LNCAP (cell line): ENCODE measurements around the gene NRG4.

ENCODE experiments used
- CTCF ChIP-seq: fragments of 450-650 bp; IDR thresholded peaks from 2 replicates; pipeline ENCODE4 v1.5.1; 2017; ENCODE audit warnings: mild to moderate bottlenecking

Gene NRG4

GRCh38 chr15:75891895-75892294, 120.3 kb downstream of the NRG4 start:
- no peak for TF ChIP-seq CTCF
